ENCODE results near the gene TTC4. TPM values are rescaled to one million over a fixed set of nuclear protein-coding genes. Genes with fewer than 3 reads are reported as not detected.

The TTC4 gene
- total RNA-seq, 1 donor, result 22.9 TPM

DNA sequence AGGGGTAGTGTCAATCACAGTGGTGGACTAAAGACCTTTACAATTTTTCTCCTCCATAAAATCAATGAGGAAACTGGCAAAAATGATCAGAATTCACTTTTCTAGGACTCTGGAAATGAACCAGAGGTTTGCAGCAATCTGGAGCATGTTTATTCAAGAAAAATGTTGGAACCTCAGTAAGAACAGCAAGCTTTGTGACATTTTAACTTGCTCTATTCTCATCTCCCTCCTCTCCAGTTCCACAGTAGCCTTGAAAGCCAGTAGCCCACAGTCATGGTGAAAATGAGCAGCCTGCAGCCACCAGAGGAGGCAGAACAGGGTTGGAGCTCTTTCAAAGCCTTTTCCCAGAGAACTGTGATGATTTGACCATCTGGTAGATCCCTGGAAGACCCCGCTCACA, 9.1 kb downstream of the TTC4 start:
- no peak overlapping the region for H3K4me3 ChIP-seq (ENCODE audit: low read depth, low read length)
- DNase-seq (ENCODE audit: low read depth), result no peak
- TF ChIP-seq, protein P1, sequence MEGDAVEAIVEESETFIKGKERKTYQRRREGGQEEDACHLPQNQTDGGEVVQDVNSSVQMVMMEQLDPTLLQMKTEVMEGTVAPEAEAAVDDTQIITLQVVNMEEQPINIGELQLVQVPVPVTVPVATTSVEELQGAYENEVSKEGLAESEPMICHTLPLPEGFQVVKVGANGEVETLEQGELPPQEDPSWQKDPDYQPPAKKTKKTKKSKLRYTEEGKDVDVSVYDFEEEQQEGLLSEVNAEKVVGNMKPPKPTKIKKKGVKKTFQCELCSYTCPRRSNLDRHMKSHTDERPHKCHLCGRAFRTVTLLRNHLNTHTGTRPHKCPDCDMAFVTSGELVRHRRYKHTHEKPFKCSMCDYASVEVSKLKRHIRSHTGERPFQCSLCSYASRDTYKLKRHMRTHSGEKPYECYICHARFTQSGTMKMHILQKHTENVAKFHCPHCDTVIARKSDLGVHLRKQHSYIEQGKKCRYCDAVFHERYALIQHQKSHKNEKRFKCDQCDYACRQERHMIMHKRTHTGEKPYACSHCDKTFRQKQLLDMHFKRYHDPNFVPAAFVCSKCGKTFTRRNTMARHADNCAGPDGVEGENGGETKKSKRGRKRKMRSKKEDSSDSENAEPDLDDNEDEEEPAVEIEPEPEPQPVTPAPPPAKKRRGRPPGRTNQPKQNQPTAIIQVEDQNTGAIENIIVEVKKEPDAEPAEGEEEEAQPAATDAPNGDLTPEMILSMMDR (IDR thresholded peaks at IDR 0.05; ENCODE audit: insufficient read depth, low read depth, low read length), result no peak

DNA sequence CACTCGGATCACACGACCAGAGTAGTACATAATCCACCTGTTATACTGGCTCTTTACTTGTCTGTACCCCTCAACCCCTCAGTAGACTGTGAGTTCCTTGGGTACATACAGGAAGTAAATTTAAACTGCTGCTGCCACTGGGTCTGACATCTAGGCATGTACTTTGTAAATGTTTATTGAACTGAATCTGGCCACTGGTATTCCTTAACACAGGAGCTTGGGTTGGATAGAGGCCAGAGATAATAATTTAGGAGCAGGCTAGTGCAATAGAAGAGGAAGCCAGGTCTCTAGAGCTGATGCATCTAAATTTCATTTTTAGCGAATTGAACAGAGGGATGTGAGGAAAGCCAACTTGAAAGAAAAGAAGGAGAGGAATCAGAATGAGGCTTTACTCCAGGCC, 12.4 kb downstream of the TTC4 start:
- DNase-seq (ENCODE audit: low read depth), result peak; percentile 7

DNA sequence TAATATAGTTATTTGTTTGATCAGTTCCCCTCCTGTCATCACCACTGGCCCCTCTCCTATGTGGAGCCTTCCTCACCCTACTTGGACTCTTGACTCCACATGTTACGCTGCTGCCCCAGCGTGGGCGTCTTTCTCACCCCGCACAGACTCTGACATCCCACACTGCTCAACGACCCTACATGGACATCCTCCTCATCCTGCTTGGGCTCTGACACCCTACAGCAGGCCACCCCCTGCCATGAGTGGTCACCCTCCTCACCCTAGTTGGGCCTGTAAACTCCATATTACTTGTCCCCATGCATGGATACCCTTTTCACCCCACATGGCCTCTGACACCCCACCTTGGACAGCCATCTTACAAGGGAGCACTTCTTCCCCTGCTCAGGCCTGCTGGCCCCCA, 21.0 kb downstream of the TTC4 start:
- DNase-seq (ENCODE audit: low read depth), result no peak
- TF ChIP-seq, protein P1 (IDR thresholded peaks at IDR 0.05; ENCODE audit: insufficient read depth, low read depth, low read length), result no peak
- H3K4me3 ChIP-seq (ENCODE audit: low read depth, low read length), result no peak overlapping the region

More for the DNA sequence above, 12.4 kb downstream of the TTC4 start:
- TF ChIP-seq, protein P1 (IDR thresholded peaks at IDR 0.05; ENCODE audit: insufficient read depth, low read depth, low read length), result no peak
- no peak overlapping the region for H3K4me3 ChIP-seq (ENCODE audit: low read depth, low read length)

DNA sequence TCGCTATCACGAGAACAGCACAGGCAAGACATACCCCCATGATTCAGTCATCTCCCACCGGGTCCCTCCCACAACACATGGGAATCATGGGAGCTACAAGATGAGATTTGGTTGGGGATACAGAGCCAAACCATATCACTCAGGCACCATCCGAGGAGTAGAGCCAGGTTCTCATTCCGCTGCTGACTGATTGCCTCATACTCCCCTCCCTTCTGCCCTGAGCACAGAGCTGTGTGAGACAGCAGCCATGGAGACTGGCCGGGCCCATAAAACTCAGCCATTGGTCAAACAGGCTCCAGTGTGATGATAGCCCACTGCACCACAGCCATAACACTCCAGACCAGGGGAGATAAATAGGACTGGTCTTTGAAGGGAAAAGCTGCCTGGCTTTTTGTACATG, 22.6 kb downstream of the TTC4 start:
- DNase-seq (ENCODE audit: low read depth), result no peak
- no peak overlapping the region for H3K4me3 ChIP-seq (ENCODE audit: low read depth, low read length)
- TF ChIP-seq, protein P1 (IDR thresholded peaks at IDR 0.05; ENCODE audit: insufficient read depth, low read depth, low read length), result no peak

DNA sequence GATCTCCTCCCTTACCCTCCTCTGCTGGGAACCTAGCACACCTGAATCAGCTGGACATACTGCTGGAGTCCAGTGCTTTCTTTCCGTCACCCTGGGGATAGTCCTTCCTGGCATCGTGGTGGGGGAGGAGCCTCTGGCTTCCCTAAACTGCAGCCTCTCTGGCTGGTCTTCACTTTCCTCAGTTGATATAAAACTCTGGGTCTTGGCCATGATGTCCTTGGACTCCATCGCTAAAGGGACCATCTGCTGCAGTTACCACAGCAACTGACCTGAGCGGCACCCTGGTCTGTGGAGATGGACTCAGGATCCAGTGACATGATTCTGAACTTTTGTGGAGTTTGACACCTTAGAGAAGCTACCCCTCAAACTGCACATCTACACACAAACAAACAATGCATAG, 25.9 kb downstream of the TTC4 start:
- TF ChIP-seq, protein P1 (IDR thresholded peaks at IDR 0.05; ENCODE audit: insufficient read depth, low read depth, low read length), result no peak
- no peak for DNase-seq (ENCODE audit: low read depth)
- no peak overlapping the region for H3K4me3 ChIP-seq (ENCODE audit: low read depth, low read length)

DNA sequence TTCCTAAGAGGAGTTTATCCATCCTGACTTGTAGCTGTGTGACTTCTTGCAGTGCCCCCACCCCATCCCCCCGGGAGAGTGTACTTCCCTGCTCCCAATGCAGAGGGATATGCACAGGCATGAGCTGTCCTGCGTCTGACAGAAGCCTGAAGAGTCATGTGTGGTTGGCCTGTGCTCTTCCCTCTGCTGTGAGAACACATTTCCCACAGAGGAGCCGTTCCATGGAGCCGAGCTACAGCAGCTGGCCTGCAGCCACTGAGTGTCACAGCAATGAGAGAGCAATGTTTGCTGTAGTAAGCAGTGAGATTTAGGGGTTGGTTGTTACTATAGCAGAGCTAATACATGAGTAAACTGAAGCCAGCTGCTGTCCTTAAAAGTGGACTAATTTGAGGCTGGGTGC, 26.6 kb downstream of the TTC4 start:
- no peak overlapping the region for H3K4me3 ChIP-seq (ENCODE audit: low read depth, low read length)
- TF ChIP-seq, protein P1 (IDR thresholded peaks at IDR 0.05; ENCODE audit: insufficient read depth, low read depth, low read length), result no peak
- DNase-seq (ENCODE audit: low read depth), result peak; percentile 6
